SK-N-SH (cell line): ENCODE measurements around the gene SNF8. TPM values are rescaled to one million over a fixed set of nuclear protein-coding genes. Genes with fewer than 3 reads are reported as not detected.

Experiments used
- CTCF ChIA-PET: fragments of 300-600, 350-600 bp; formaldehyde crosslinking; extraction: SDS; loops from one replicate; lab custom pipeline; 2021; lab: Yijun Ruan, JAX
- POLR2A ChIA-PET: fragments of 350-600 bp; sonication (Branson Sonifier 250); formaldehyde crosslinking; extraction: SDS; loops from one replicate; lab custom pipeline; 2020; ENCODE audit warnings: antibody characterized with exemption, inconsistent platforms; lab: Yijun Ruan, JAX
- DNase-seq: peaks from one replicate; pipeline ENCODE4 v3.0.0; 2012
- H2AFZ ChIP-seq: fragments of 200-600 bp; sonication (generic); 2 replicates; pipeline ENCODE4 v1.8.1; 2016; ENCODE audit warnings: antibody characterized with exemption, mild to moderate bottlenecking, low read depth
- H3F3A ChIP-seq: fragments of 200-600 bp; sonication (generic); replicated peaks from 2 replicates; pipeline ENCODE3; 2016; ENCODE audit warnings: antibody characterized with exemption, mild to moderate bottlenecking; ENCODE audit not compliant: insufficient read depth
- H3K27ac ChIP-seq, 2 experiments: fragments of 200-500 bp in 1 of 2; fragments of 200-600 bp in 1 of 2; sonication (Bioruptor generic) in 1 of 2; sonication (generic), shearing (Covaris generic) in 1 of 2; 2 replicates each; pipeline versions ENCODE4 v1.5.1 to v1.6.1; 2014 to 2016; ENCODE audit warnings: low read depth in 2 of 2, inconsistent platforms in 1 of 2, low read length in 1 of 2, mild to moderate bottlenecking in 1 of 2, mixed read lengths in 1 of 2
- H3K27me3 ChIP-seq: fragments of 200-600 bp; sonication (generic), shearing (Covaris generic); 2 replicates; pipeline ENCODE4 v1.6.1; 2016; ENCODE audit warnings: mixed run types; ENCODE audit not compliant: insufficient read depth
- H3K36me3 ChIP-seq, 2 experiments: fragments of 200-500 bp in 1 of 2; fragments of 200-600 bp in 1 of 2; sonication (Bioruptor generic) in 1 of 2; sonication (generic) in 1 of 2; replicated peaks in 1 of 2; 2 replicates each; pipeline versions ENCODE3 to v1.5.1; 2014 to 2016; ENCODE audit warnings: low read length in 1 of 2, mild to moderate bottlenecking in 1 of 2; ENCODE audit not compliant: insufficient read depth in 2 of 2, control insufficient read depth in 1 of 2
- H3K4me1 ChIP-seq, 2 experiments: fragments of 200-500 bp in 1 of 2; fragments of 200-600 bp in 1 of 2; sonication (Bioruptor generic) in 1 of 2; sonication (generic), shearing (Covaris generic) in 1 of 2; 2 replicates each; pipeline versions ENCODE4 v1.5.1 to v1.6.1; 2014 to 2016; ENCODE audit warnings: low read depth in 1 of 2, low read length in 1 of 2, mixed run types in 1 of 2; ENCODE audit not compliant: insufficient read depth in 2 of 2, control insufficient read depth in 1 of 2
- H3K4me2 ChIP-seq: fragments of 200-600 bp; sonication (generic), shearing (Covaris generic); 2 replicates; pipeline ENCODE4 v1.6.1; 2017; ENCODE audit warnings: mixed run types
- H3K4me3 ChIP-seq, 2 experiments: fragments of 200-500 bp in 1 of 2; fragments of 200-600 bp in 1 of 2; sonication (Bioruptor generic) in 1 of 2; sonication (generic), shearing (Covaris generic) in 1 of 2; 2 replicates each; pipeline versions ENCODE4 v1.5.1 to v1.8.1; 2014 to 2016; ENCODE audit warnings: low read depth in 2 of 2, inconsistent platforms in 1 of 2, low read length in 1 of 2, mild to moderate bottlenecking in 1 of 2, mixed read lengths in 1 of 2, moderate library complexity in 1 of 2
- H3K79me2 ChIP-seq: fragments of 200-600 bp; sonication (generic); 2 replicates; pipeline ENCODE4 v1.8.1; 2017; ENCODE audit warnings: mild to moderate bottlenecking; ENCODE audit not compliant: insufficient read depth
- H3K9ac ChIP-seq: fragments of 200-600 bp; sonication (generic); 2 replicates; pipeline ENCODE4 v1.6.1; 2017; ENCODE audit warnings: mixed run types
- H3K9me2 ChIP-seq: fragments of 200-600 bp; sonication (generic); 2 replicates; pipeline ENCODE4 v1.6.1; 2017; ENCODE audit warnings: mixed run types
- H3K9me3 ChIP-seq: fragments of 200-600 bp; sonication (generic); 2 replicates; pipeline ENCODE4 v1.6.1; 2017; ENCODE audit warnings: mixed run types, mild to moderate bottlenecking, moderate library complexity
- H4K20me1 ChIP-seq: fragments of 200-600 bp; sonication (generic); 2 replicates; pipeline ENCODE4 v1.6.1; 2017; ENCODE audit warnings: mild to moderate bottlenecking, mixed run types; ENCODE audit not compliant: insufficient read depth
- CTCF ChIP-seq: fragments of 200-600 bp; sonication (generic); IDR thresholded peaks from 2 replicates; pipeline ENCODE4 v1.6.1; 2017; ENCODE audit warnings: antibody characterized with exemption, mild to moderate bottlenecking, moderate library complexity
- EZH2phosphoT487 ChIP-seq: fragments of 200-600 bp; sonication (generic); IDR thresholded peaks from 2 replicates; pipeline ENCODE4 v1.6.1; 2017; ENCODE audit warnings: low read depth, mixed run types, mild to moderate bottlenecking, antibody characterized with exemption, moderate library complexity, borderline replicate concordance
- GABPA ChIP-seq: IDR thresholded peaks from 2 replicates; pipeline ENCODE4 v1.4.0; 2012; ENCODE audit warnings: low read depth, mild to moderate bottlenecking
- GATA2 ChIP-seq: sonication (generic); formaldehyde crosslinking; IDR thresholded peaks from 2 replicates; pipeline ENCODE4 v1.5.0; 2020; ENCODE audit warnings: mild to moderate bottlenecking, missing genetic modification reagents
- IRF3 ChIP-seq: fragments of 150-350 bp; IDR thresholded peaks from 2 replicates; pipeline ENCODE4 v1.6.1; 2016; ENCODE audit warnings: mild to moderate bottlenecking, low read depth, low read length
- MEF2A ChIP-seq: IDR thresholded peaks from 2 replicates; pipeline ENCODE4 v1.4.0; 2012; ENCODE audit warnings: low read depth, borderline replicate concordance
- MXI1 ChIP-seq: IDR thresholded peaks from 2 replicates; pipeline ENCODE4 v1.6.1; 2012; ENCODE audit warnings: mild to moderate bottlenecking, low read depth, low read length, improper control_type of control experiment
- PBX3 ChIP-seq: IDR thresholded peaks from 2 replicates; pipeline ENCODE4; 2012
- RFX5 ChIP-seq: IDR thresholded peaks from 2 replicates; pipeline ENCODE4 v1.6.1; 2012; ENCODE audit warnings: mild to moderate bottlenecking, improper control_type of control experiment, low read length
- RXRA ChIP-seq: IDR thresholded peaks from 2 replicates; pipeline ENCODE4 v1.4.0; 2012; ENCODE audit warnings: low read depth, mild to moderate bottlenecking, borderline replicate concordance
- SIN3A ChIP-seq: IDR thresholded peaks from 2 replicates; pipeline ENCODE4 v1.6.1; 2012; ENCODE audit warnings: low read depth, mild to moderate bottlenecking, low read length, moderate library complexity, borderline replicate concordance
- TAF1 ChIP-seq: IDR thresholded peaks from 2 replicates; pipeline ENCODE4 v1.6.1; 2012; ENCODE audit warnings: low read depth, mild to moderate bottlenecking, low read length, moderate library complexity, borderline replicate concordance
- TCF12 ChIP-seq: IDR thresholded peaks from 2 replicates; pipeline ENCODE4 v1.4.0; 2012
- TEAD4 ChIP-seq: IDR thresholded peaks from 2 replicates; pipeline ENCODE4 v1.4.0; 2012; ENCODE audit warnings: mild to moderate bottlenecking, borderline replicate concordance; ENCODE audit not compliant: insufficient read depth
- USF1 ChIP-seq: IDR thresholded peaks from 2 replicates; pipeline ENCODE4 v1.4.0; 2012; ENCODE audit warnings: low read depth, borderline replicate concordance
- YY1 ChIP-seq: IDR thresholded peaks from 2 replicates; pipeline ENCODE4 v1.4.0; 2012; ENCODE audit warnings: low read depth, mild to moderate bottlenecking
- ZBTB33 ChIP-seq: IDR thresholded peaks from 2 replicates; pipeline ENCODE4 v1.4.0; 2012; ENCODE audit warnings: low read depth, borderline replicate concordance
- WGBS: methylation state at CpG from one replicate; pipeline ENCODE4 v1.1.6; 2017; ENCODE audit warnings: low lambda C conversion rate; 5-methylcytosine and 5-hydroxymethylcytosine counted together
- polyA plus RNA-seq, 3 experiments: library from polyadenylated mRNA; depleted of rRNA; stranded (reverse); fragments of >200 nt; gene quantifications; 2 replicates each; pipeline ENCODE4 v1.2.3, GENCODE V29; 2012

The SNF8 gene
- polyA plus RNA-seq, 1 of the 3 experiments (the other 2 are of a cell fraction), result 358 TPM

GRCh38 chr17:48992444-48992843 is 47.8 kb upstream of the SNF8 start:
- Histone ChIP-seq H4K20me1 (0 out of 2 replicates have a peak, but pooled peaks cover 12% of the 10 kb centered on the region), H3F3A (peaks cover 21% of the 10 kb centered on the region), H3K4me2 (no peak overlapping the region), H3K27me3 (peaks cover 84% of the 10 kb centered on the region), H3K9me2 (no peaks in the 10 kb centered on the region), H2AFZ (no peak overlapping the region), H3K79me2 (no peaks in the 10 kb centered on the region), H3K4me1 (no peaks in the 10 kb centered on the region; a peak in 1 of 4 replicates), H3K4me3 (no peak overlapping the region), H3K27ac (no peak overlapping the region), H3K9ac (no peak overlapping the region), H3K9me3 (no peaks in the 10 kb centered on the region), H3K36me3 (no peaks in the 10 kb centered on the region)
- ChIA-PET CTCF (interaction anchor here (0.8 to 3.3 kb wide), 4 partner anchors 40 to 145 kb away, joined by 3 to 13 read pairs (median 7); no protein-coding TSS in a partner anchor), POLR2A (no interaction called here)
- no peak for DNase-seq
- TF ChIP-seq CTCF, result no peak
- TF ChIP-seq USF1, result no peak; the same call in 1 of the 2 replicates
- no peak for TF ChIP-seq RFX5
- no peak for TF ChIP-seq SIN3A
- TF ChIP-seq YY1, result no peak
- TF ChIP-seq MXI1, result no peak
- TF ChIP-seq RXRA, result no peak
- WGBS, result 2% methylated on average over 2 of the region's 2 CpGs

- WGBS, result 2% methylated on average over 2 of the region's 2 CpGs
- Histone ChIP-seq H3K79me2 (no peaks in the 10 kb centered on the region), H3K9me3 (no peaks in the 10 kb centered on the region), H3K27ac (no peak overlapping the region), H3K9ac (no peak overlapping the region), H4K20me1 (0 out of 2 replicates have a peak, but pooled peaks cover 12% of the 10 kb centered on the region), H3K36me3 (no peaks in the 10 kb centered on the region), H2AFZ (no peak overlapping the region), H3K4me3 (no peak overlapping the region), H3K4me2 (no peak overlapping the region), H3K9me2 (no peaks in the 10 kb centered on the region), H3K27me3 (peaks cover 84% of the 10 kb centered on the region), H3F3A (peaks cover 21% of the 10 kb centered on the region), H3K4me1 (no peaks in the 10 kb centered on the region; a peak in 1 of 4 replicates)
- TF ChIP-seq MEF2A (no peak), TAF1 (no peak), TCF12 (no peak), IRF3 (no peak), EZH2phosphoT487 (no peak; the same call in 1 of the 2 replicates), PBX3 (no peak), GABPA (no peak), ZBTB33 (no peak), GATA2 (no peak), TEAD4 (no peak)
- no peak for DNase-seq
- ChIA-PET CTCF (interaction anchor here (3.2 kb wide), 1 partner anchor 42 kb away, joined by 13 read pairs; no protein-coding TSS in a partner anchor), POLR2A (no interaction called here)
These were observed 46.3 kb upstream of the SNF8 start for GRCh38 chr17:48990882-48991357.
